GM21390 (cell line): ENCODE results near the gene AGPAT3.
"Not testable (repeated sequence)": the region's sequence is repeated elsewhere in the genome, so short reads cannot be mapped to it uniquely, and the experiment has no call there.

ENCODE experiments used
- ATAC-seq: cut with Tn5 transposase; IDR thresholded peaks from one replicate; pipeline ENCODE4 v1.9.1; 2021; ENCODE audit not compliant: unreplicated experiment

The AGPAT3 gene

GRCh38 chr21:43881935-43882334, 16.9 kb downstream of the AGPAT3 start:
- no peak for ATAC-seq

- no peak for ATAC-seq
Observed at GRCh38 chr21:43882952-43883545, 18.0 kb downstream of the AGPAT3 start.

- no peak for ATAC-seq
Observed at GRCh38 chr21:43884012-43884860, 19.2 kb downstream of the AGPAT3 start.

- no peak for ATAC-seq
Observed at GRCh38 chr21:43884861-43885417, 19.9 kb downstream of the AGPAT3 start.

GRCh38 chr21:43885721-43886120, 20.7 kb downstream of the AGPAT3 start:
- no peak for ATAC-seq

- no peak for ATAC-seq
Observed at GRCh38 chr21:43886565-43886964, 21.5 kb downstream of the AGPAT3 start.

GRCh38 chr21:43889069-43889468, 24.0 kb downstream of the AGPAT3 start:
- ATAC-seq: no peak

GRCh38 chr21:43890042-43890441, 25.0 kb downstream of the AGPAT3 start:
- no peak for ATAC-seq

GRCh38 chr21:43892334-43892733, 27.3 kb downstream of the AGPAT3 start:
- no peak for ATAC-seq

- ATAC-seq: no peak
Observed at GRCh38 chr21:43892984-43893535, 28.0 kb downstream of the AGPAT3 start.

GRCh38 chr21:43893536-43894205, 28.6 kb downstream of the AGPAT3 start:
- peak; percentile 77 for ATAC-seq

- no peak for ATAC-seq
Observed at GRCh38 chr21:43894206-43894577, 29.2 kb downstream of the AGPAT3 start.

- ATAC-seq: no peak
Observed at GRCh38 chr21:43895196-43895595, 30.2 kb downstream of the AGPAT3 start.

GRCh38 chr21:43896696-43897299, 31.8 kb downstream of the AGPAT3 start:
- ATAC-seq: not testable (repeated sequence)

GRCh38 chr21:43899307-43900077, 34.5 kb downstream of the AGPAT3 start:
- ATAC-seq: no peak

GRCh38 chr21:43900078-43900385, 35.0 kb downstream of the AGPAT3 start:
- no peak for ATAC-seq

- ATAC-seq: no peak
Observed at GRCh38 chr21:43900690-43901089, 35.7 kb downstream of the AGPAT3 start.

- no peak for ATAC-seq
Observed at GRCh38 chr21:43902441-43902840, 37.4 kb downstream of the AGPAT3 start.

GRCh38 chr21:43903451-43904091, 38.5 kb downstream of the AGPAT3 start:
- ATAC-seq: no peak

GRCh38 chr21:43904331-43904781, 39.3 kb downstream of the AGPAT3 start:
- ATAC-seq: no peak
